Fibroblast of lung (primary cell): ENCODE data around the gene LRFN2.

Experiments
- CTCF ChIP-seq, 2 donors: IDR thresholded peaks in 1 of 2; conservative IDR thresholded peaks in 1 of 2; 1 replicate in 1 of 2; 2 replicates in 1 of 2; pipeline ENCODE4 v1.5.1; 2011 to 2012; ENCODE audit warnings: low read length in 2 of 2, control low read depth in 1 of 2, inconsistent platforms in 1 of 2, low read depth in 1 of 2, mild to moderate bottlenecking in 1 of 2
- EZH2 ChIP-seq: IDR thresholded peaks from 2 replicates; pipeline ENCODE4 v1.5.1; 2012; ENCODE audit warnings: low read length, control low read depth, mild to moderate bottlenecking; ENCODE audit errors: missing control alignments

GRCh38 chr6:40439026-40439800, 148.0 kb downstream of the LRFN2 start:
- TF ChIP-seq EZH2: no peak
- no peak for TF ChIP-seq CTCF (conservative IDR thresholded peaks at IDR 0.05 in 1 of 2, IDR thresholded peaks at IDR 0.05 in 1 of 2; ENCODE audit: low read depth in 1 of 2, low read length in 2 of 2)
